Mesangial cell (primary cell): Measurements from ENCODE around the gene CASTOR2. TPM values are rescaled to one million over a fixed set of nuclear protein-coding genes. Genes with fewer than 3 reads are reported as not detected.

Experiments
- total RNA-seq: library from RNA; depleted of rRNA; stranded (reverse); fragments of >200 nt; gene quantifications from 2 replicates; pipeline ENCODE4 v1.2.3, GENCODE V29; 2015

The CASTOR2 gene
- total RNA-seq = 18.3 and 28.8 TPM in 2 replicates

GRCh38 chr7:74964511-74965119 is at the start of gene CASTOR2:
CASTOR2 (plus strand) TSS chr7:74964705; CDS start chr7:74964986, 281 bp downstream.

Other genes with a start within 250 kb of the CASTOR2 start
- 0.63 and 2.0 TPM in 2 replicates for gene NCF1, start 190.7 kb upstream of the CASTOR2 start, total RNA-seq
- gene GTF2IRD2, start 113.1 kb upstream of the CASTOR2 start, total RNA-seq = 0.49 and 4.7 TPM in 2 replicates
- gene RCC1L, start 109.1 kb downstream of the CASTOR2 start, total RNA-seq = 40.6 and 52.8 TPM in 2 replicates
- 30.0 and 57.0 TPM in 2 replicates for gene GTF2IRD2B, start 127.9 kb downstream of the CASTOR2 start, total RNA-seq